Body of pancreas (tissue), 4 donors: ENCODE results near the gene TNIP2.

Experiments
- CTCF ChIP-seq, 7 experiments: fragments of 450-650 bp in 4 of 7; fragments of 200-600 bp in 3 of 7; sonication (generic) in 3 of 7; IDR thresholded peaks; one replicate each; pipeline ENCODE4 v1.5.1; 2016 to 2019; ENCODE audit warnings: antibody characterized with exemption in 7 of 7
- POLR2A ChIP-seq, 3 donors: fragments of 450-650 bp; IDR thresholded peaks; one replicate each; pipeline ENCODE4 v1.6.1; 2016; ENCODE audit warnings: antibody characterized with exemption in 3 of 3, mild to moderate bottlenecking in 2 of 3

- no peak for TF ChIP-seq CTCF (IDR thresholded peaks at IDR 0.05)
- TF ChIP-seq POLR2A (IDR thresholded peaks at IDR 0.05): no peak
Measured at GRCh38 chr4:2796849-2797544, 40.9 kb upstream of the TNIP2 start.
